Kidney (tissue), 14 donors: ENCODE measurements around the gene BTBD7. TPM values are rescaled to one million over a fixed set of nuclear protein-coding genes. Genes with fewer than 3 reads are reported as not detected.

Experiments used
- DNase-seq, 5 donors: peaks; one replicate each; pipeline ENCODE4 v3.0.0-alpha.2; 2013 to 2020
- FAIRE-seq: peaks from 2 replicates; lab custom pipeline; 2012; peaks lifted over from hg19 to GRCh38; lab: Jason Lieb, UNC
- H3K27ac ChIP-seq, 2 donors: one replicate each; pipeline ENCODE4 v1.7.0; 2013; ENCODE audit warnings: low read depth in 2 of 2, low read length in 2 of 2, inconsistent platforms in 1 of 2
- H3K27me3 ChIP-seq: one replicate; pipeline ENCODE4 v1.7.1; 2013; ENCODE audit warnings: low read length, inconsistent platforms; ENCODE audit not compliant: control insufficient read depth, insufficient read depth
- H3K36me3 ChIP-seq, 3 donors: one replicate each; pipeline versions ENCODE4 v1.7.0 to v1.7.1; 2013; ENCODE audit warnings: low read length in 3 of 3, control low read depth in 1 of 3, inconsistent platforms in 1 of 3; ENCODE audit not compliant: insufficient read depth in 3 of 3, control insufficient read depth in 2 of 3
- H3K4me1 ChIP-seq, 3 donors: one replicate each; pipeline versions ENCODE4 v1.7.0 to v1.7.1; 2013; ENCODE audit warnings: low read length in 3 of 3, inconsistent platforms in 1 of 3, low read depth in 1 of 3; ENCODE audit not compliant: control insufficient read depth in 2 of 3, insufficient read depth in 2 of 3
- H3K4me3 ChIP-seq, 3 donors: one replicate each; pipeline versions ENCODE4 v1.7.0 to v1.8.1; 2013; ENCODE audit warnings: low read length in 3 of 3, control low read depth in 1 of 3, inconsistent platforms in 1 of 3
- H3K9ac ChIP-seq, 3 donors: one replicate each; pipeline versions ENCODE4 v1.7.0 to v1.7.1; 2013; ENCODE audit warnings: low read length in 3 of 3, control low read depth in 1 of 3, inconsistent platforms in 1 of 3
- H3K9me3 ChIP-seq, 3 donors: one replicate each; pipeline versions ENCODE4 v1.7.0 to v1.7.1; 2013; ENCODE audit warnings: low read length in 3 of 3, control low read depth in 1 of 3, inconsistent platforms in 1 of 3; ENCODE audit not compliant: control insufficient read depth in 2 of 3, insufficient read depth in 1 of 3
- intact Hi-C: fragments of 100-400 bp; cut with DNase I; formaldehyde crosslinking; loops from one replicate; pipeline ENCODE4 v1.11.1; 2022
- polyA plus RNA-seq: library from polyadenylated mRNA; stranded (reverse); fragments of 350-450 nt; fragmentation: Illumina TruSeq; extraction: RNeasy Lipid Tissue Mini Kit (QIAGEN cat#74804); gene quantifications from one replicate; pipeline ENCODE4 v1.2.3, GENCODE V29; 2014; ENCODE audit warnings: low read depth, low replicate concordance; ENCODE audit not compliant: insufficient read depth
- total RNA-seq: library from RNA; stranded (reverse); fragmentation: NEBNext Ultra II Directional; extraction: Animal tissue kit (Norgen Biotek cat#: 25700); gene quantifications from one replicate; pipeline ENCODE4 v1.2.1, GENCODE V29; 2021
- TF ChIP-seq, protein P1 (sequence below): IDR thresholded peaks from 3 replicates; pipeline ENCODE4 v1.5.1; 2012; ENCODE audit warnings: mild to moderate bottlenecking, moderate library complexity, borderline replicate concordance; ENCODE audit not compliant: insufficient read depth; ENCODE audit errors: extremely low read depth
- donor health status: control.
- donor health status: control.
- donor health status: control.
- donor health status: control.
- donor health status: control.
- donor health status: DM: yes; HTN: yes; CAD: no.
- donor health status: Normal renal cell carcinoma (clear cell type).

BTBD7 gene
- total and polyA plus RNA-seq, 2 donors from 2014 or later, result 10.3 to 78.2 TPM

DNA sequence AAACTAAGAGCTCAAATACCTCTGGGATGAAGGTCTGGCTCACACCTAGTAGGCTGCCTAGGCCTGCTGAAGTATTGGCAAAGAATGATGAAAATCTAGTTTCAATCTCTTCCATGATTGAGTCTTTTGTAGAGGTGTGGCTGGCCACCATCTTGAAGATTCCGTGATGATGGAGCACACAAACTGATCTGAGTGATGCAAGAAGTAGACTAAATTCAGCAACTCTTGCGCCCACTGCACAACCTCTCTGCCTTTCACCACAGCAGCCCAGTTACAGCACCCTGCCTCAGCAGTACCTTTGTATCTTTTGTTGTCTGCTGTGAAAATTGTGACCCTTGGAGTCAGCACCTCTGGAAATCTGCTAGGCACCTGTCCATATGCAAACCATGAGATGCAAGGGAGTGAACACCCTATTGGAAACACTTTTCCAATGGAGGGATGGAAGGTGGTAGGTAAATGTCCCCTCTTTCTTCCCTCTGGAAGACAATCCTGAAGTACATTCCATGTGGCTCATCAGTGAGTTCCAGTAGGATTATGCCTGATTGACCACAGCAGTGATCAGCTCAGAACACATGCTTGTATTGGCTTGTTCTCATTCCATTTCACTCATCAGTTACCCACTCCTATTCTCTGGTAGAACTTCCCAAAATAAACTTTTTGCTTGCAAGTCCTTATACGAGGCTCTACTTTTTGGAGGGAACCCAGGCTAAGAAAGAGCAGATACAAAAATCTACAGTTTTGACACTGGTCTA, 58.6 kb downstream of the BTBD7 start:
- Histone ChIP-seq H3K9me3 (no peaks in the 10 kb centered on the region), H3K27ac (no peak overlapping the region), H3K9ac (no peak overlapping the region), H3K4me3 (no peak overlapping the region), H3K4me1 (peaks cover 2 to 20% (median 6%) of the 10 kb centered on the region in 3 donors), H3K36me3 (no peaks in the 10 kb centered on the region), H3K27me3 (no peaks in the 10 kb centered on the region)
- FAIRE-seq (no peak), DNase-seq (no peak)
- TF ChIP-seq, protein P1, sequence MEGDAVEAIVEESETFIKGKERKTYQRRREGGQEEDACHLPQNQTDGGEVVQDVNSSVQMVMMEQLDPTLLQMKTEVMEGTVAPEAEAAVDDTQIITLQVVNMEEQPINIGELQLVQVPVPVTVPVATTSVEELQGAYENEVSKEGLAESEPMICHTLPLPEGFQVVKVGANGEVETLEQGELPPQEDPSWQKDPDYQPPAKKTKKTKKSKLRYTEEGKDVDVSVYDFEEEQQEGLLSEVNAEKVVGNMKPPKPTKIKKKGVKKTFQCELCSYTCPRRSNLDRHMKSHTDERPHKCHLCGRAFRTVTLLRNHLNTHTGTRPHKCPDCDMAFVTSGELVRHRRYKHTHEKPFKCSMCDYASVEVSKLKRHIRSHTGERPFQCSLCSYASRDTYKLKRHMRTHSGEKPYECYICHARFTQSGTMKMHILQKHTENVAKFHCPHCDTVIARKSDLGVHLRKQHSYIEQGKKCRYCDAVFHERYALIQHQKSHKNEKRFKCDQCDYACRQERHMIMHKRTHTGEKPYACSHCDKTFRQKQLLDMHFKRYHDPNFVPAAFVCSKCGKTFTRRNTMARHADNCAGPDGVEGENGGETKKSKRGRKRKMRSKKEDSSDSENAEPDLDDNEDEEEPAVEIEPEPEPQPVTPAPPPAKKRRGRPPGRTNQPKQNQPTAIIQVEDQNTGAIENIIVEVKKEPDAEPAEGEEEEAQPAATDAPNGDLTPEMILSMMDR, result no peak
- intact Hi-C loops, result no loop called here

DNA sequence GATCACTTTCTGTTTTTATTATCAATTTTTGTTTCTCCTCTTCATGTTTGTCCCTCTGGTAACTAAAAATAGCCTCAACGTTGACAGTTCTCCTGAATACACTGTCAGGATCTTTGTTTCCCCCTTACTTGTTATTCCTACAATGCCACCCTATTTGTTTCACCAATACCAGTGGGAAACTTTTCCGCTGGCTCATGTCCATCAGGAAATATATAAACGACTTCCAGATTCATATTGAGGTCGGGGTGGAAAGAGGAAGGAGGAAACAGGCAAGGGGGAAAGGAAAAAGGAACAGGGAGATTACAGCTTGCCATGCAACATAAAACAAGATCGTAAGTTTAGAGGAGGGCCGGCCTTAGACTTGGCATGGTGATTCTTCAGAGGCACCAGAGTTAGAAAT, 61.7 kb downstream of the BTBD7 start:
- Histone ChIP-seq H3K27ac (no peak overlapping the region), H3K9ac (no peak overlapping the region), H3K4me1 (peaks cover 0 to 8% (median 6%) of the 10 kb centered on the region in 3 donors), H3K27me3 (no peaks in the 10 kb centered on the region), H3K9me3 (no peaks in the 10 kb centered on the region), H3K36me3 (no peaks in the 10 kb centered on the region), H3K4me3 (no peak overlapping the region)
- TF ChIP-seq, protein P1, result no peak
- no peak for FAIRE-seq
- intact Hi-C loops, result no loop called here
- DNase-seq, result no peak

DNA sequence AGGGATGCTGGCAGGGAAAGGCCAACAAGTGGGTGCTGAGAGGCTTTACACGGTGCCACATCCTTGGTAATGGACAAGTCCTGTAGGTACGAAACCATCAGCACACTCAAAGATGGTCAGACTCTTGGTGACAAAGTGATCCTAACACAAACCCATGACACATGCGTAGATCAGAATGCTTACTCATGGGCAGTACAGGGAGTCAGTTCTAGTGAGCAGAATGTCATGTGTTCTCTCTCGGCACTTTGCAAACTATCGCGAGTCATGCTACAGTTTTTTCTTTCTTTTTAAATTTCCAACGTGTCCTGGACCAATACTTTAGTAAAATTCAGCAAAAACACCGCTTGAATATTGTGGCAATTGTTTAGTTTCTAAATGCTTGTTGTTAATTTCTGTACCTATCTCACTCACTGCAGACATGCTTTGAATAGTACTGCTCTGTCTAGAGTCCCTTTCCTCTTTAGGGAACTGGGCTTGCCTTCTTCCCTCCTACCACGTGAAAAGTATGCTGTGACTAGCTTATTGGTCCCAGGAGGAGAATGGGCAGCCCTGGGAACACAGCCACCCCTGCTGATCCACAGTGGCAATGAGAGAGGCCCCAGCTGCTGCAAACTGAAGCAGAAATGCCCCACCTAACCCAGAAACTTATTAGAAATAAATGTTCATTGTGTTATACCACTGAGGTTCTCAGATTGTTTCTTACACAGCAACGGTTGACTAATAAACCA, 63.3 kb downstream of the BTBD7 start:
- H3K27me3 ChIP-seq, result no peaks in the 10 kb centered on the region
- DNase-seq (no peak), FAIRE-seq (no peak)
- H3K4me3 ChIP-seq, result no peak overlapping the region
- H3K36me3 ChIP-seq, result no peaks in the 10 kb centered on the region
- intact Hi-C loops, result no loop called here
- H3K9me3 ChIP-seq, result no peaks in the 10 kb centered on the region
- TF ChIP-seq, protein P1, result no peak
- peaks cover 0 to 3% (median 3%) of the 10 kb centered on the region in 3 donors for H3K4me1 ChIP-seq
- H3K9ac ChIP-seq, result no peak overlapping the region
- H3K27ac ChIP-seq, result no peak overlapping the region
